Measurements from ENCODE around the gene SH3PXD2A.

- no peak for TF ChIP-seq CTCF (IDR thresholded peaks at IDR 0.05)
- TF ChIP-seq EP300 (IDR thresholded peaks at IDR 0.05): no peak
- no peak for TF ChIP-seq POLR2AphosphoS5 (IDR thresholded peaks at IDR 0.05)
- TF ChIP-seq POLR2A (IDR thresholded peaks at IDR 0.05): no peak
These were observed 164.1 kb downstream of the SH3PXD2A start for GRCh38 chr10:103691267-103691666.

All from sigmoid colon (tissue), 4 donors.